Measurements from ENCODE around the gene INPP5F. TPM values are rescaled to one million over a fixed set of nuclear protein-coding genes. Genes with fewer than 3 reads are reported as not detected.

The INPP5F gene
- total and polyA plus RNA-seq, 4 donors: 5.6 to 22.9 (median 10.1) TPM

DNA sequence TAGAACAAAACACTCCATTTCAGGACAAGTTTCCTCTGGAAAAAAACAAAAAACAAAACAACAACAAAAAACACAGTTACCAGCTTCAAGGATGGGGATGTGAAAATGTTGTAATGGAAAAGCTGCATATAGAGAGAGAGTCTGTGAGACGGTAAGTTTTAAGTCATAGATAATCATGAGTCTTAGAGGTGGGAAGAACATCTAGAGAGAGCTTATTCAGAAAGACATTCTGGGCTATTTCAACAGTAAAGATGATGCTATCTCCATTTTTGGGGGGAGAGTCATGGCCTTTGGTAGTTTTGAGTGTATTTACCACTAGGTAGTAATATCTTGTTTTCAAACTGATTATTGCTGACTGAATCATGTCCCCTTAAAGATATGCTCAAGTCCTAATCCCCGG lies 23.3 kb upstream of the INPP5F start:
- Histone ChIP-seq H3K36me3 (ENCODE audit: control insufficient read depth in 4 of 4, insufficient read depth in 4 of 4, low read length in 4 of 4) (no peaks in the 10 kb centered on the region), H3K4me1 (ENCODE audit: control insufficient read depth in 5 of 5, insufficient read depth in 5 of 5, low read length in 5 of 5) (no peaks in the 10 kb centered on the region), H3K9me3 (ENCODE audit: control insufficient read depth in 4 of 4, insufficient read depth in 3 of 4, low read length in 3 of 4) (no peaks in the 10 kb centered on the region), H3K4me3 (no peak overlapping the region), H3K27ac (ENCODE audit: low read depth in 1 of 2, low read length in 1 of 2) (no peak overlapping the region), H3K27me3 (ENCODE audit: control insufficient read depth in 3 of 3, insufficient read depth in 3 of 3, low read length in 2 of 3) (no peaks in the 10 kb centered on the region), H3K9ac (ENCODE audit: insufficient read depth in 1 of 2, low read length in 2 of 2) (no peak overlapping the region)
- ATAC-seq (ENCODE audit: insufficient read depth, low FRiP score) (no peak), DNase-seq (no peak)
- TF ChIP-seq, protein P1, sequence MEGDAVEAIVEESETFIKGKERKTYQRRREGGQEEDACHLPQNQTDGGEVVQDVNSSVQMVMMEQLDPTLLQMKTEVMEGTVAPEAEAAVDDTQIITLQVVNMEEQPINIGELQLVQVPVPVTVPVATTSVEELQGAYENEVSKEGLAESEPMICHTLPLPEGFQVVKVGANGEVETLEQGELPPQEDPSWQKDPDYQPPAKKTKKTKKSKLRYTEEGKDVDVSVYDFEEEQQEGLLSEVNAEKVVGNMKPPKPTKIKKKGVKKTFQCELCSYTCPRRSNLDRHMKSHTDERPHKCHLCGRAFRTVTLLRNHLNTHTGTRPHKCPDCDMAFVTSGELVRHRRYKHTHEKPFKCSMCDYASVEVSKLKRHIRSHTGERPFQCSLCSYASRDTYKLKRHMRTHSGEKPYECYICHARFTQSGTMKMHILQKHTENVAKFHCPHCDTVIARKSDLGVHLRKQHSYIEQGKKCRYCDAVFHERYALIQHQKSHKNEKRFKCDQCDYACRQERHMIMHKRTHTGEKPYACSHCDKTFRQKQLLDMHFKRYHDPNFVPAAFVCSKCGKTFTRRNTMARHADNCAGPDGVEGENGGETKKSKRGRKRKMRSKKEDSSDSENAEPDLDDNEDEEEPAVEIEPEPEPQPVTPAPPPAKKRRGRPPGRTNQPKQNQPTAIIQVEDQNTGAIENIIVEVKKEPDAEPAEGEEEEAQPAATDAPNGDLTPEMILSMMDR (IDR thresholded peaks at IDR 0.05; ENCODE audit: control extremely low read depth, extremely low read depth): no peak
- 85 to 88% methylated on average over 2 of the region's 2 CpGs for WGBS, 2 donors

DNA sequence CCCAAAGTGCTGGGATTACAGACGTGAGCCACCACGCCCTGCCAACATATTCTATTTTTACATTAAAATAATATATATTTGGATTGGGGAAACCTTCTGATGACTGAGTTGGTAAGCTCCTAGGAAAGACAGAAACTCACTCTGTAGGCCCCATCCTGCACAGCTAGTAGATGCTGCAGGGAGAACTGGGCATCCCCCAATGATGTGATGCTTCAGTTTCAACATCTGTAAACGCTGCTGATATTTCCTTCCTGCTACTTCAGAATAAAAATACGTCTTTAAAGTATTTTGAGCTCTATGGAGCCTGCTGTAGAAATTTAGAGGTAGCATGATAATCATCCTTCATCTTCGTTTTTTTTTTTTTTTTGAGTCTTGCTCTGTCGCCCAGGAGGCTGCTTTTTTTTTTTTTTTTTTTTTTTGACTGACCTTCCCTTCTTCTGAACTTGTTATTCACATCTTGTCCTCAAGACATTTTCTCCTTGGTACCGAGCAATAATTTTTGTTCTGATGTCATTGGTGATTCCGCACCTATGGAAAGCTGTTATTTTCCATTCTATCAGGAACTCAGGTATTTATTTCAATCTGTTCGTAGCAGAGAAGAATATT lies 21.8 kb upstream of the INPP5F start:
- ATAC-seq (ENCODE audit: insufficient read depth, low FRiP score) (no peak), DNase-seq (no peak)
- TF ChIP-seq, protein P1 (IDR thresholded peaks at IDR 0.05; ENCODE audit: control extremely low read depth, extremely low read depth): no peak

DNA sequence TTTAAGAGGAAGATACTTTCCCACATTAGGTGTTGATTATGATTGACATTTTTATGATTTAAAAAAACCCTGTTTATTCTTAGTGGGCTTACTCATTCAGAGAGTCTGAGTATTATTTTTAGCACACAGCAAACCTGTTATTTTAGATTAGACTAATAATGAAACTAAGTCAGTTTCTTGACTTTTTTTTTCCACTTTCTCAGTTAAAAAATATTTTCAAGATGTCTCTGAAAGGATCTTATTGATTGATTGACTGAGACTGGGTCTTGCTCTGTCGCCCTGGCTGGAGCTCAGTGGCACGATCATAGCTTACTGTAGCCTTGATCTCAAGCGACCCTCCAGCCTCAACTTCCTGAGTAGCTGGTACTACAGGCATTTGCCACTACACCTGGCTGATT lies 20.4 kb upstream of the INPP5F start:
- 90 to 91% methylated on average over 3 of the region's 3 CpGs for WGBS, 2 donors
- ATAC-seq (ENCODE audit: insufficient read depth, low FRiP score): no peak
- TF ChIP-seq, protein P1 (IDR thresholded peaks at IDR 0.05; ENCODE audit: control extremely low read depth, extremely low read depth): no peak

More for the DNA sequence above, 21.8 kb upstream of the INPP5F start:
- no peak overlapping the region for H3K27ac ChIP-seq (ENCODE audit: low read depth in 1 of 2, low read length in 1 of 2)
- no peaks in the 10 kb centered on the region for H3K36me3 ChIP-seq (ENCODE audit: control insufficient read depth in 4 of 4, insufficient read depth in 4 of 4, low read length in 4 of 4)
- no peaks in the 10 kb centered on the region for H3K4me1 ChIP-seq (ENCODE audit: control insufficient read depth in 5 of 5, insufficient read depth in 5 of 5, low read length in 5 of 5)
- 78 to 80% methylated on average over 9 of the region's 9 CpGs for WGBS, 2 donors
- no peak overlapping the region for H3K9ac ChIP-seq (ENCODE audit: insufficient read depth in 1 of 2, low read length in 2 of 2)
- H3K4me3 ChIP-seq: no peak overlapping the region
- H3K27me3 ChIP-seq (ENCODE audit: control insufficient read depth in 3 of 3, insufficient read depth in 3 of 3, low read length in 2 of 3): no peaks in the 10 kb centered on the region
- H3K9me3 ChIP-seq (ENCODE audit: control insufficient read depth in 4 of 4, insufficient read depth in 3 of 4, low read length in 3 of 4): no peaks in the 10 kb centered on the region

More for the DNA sequence above, 20.4 kb upstream of the INPP5F start:
- Histone ChIP-seq H3K27me3 (ENCODE audit: control insufficient read depth in 3 of 3, insufficient read depth in 3 of 3, low read length in 2 of 3) (no peaks in the 10 kb centered on the region), H3K9ac (ENCODE audit: insufficient read depth in 1 of 2, low read length in 2 of 2) (no peak overlapping the region), H3K27ac (ENCODE audit: low read depth in 1 of 2, low read length in 1 of 2) (no peak overlapping the region), H3K36me3 (ENCODE audit: control insufficient read depth in 4 of 4, insufficient read depth in 4 of 4, low read length in 4 of 4) (no peaks in the 10 kb centered on the region), H3K4me1 (ENCODE audit: control insufficient read depth in 5 of 5, insufficient read depth in 5 of 5, low read length in 5 of 5) (no peaks in the 10 kb centered on the region), H3K4me3 (no peak overlapping the region), H3K9me3 (ENCODE audit: control insufficient read depth in 4 of 4, insufficient read depth in 3 of 4, low read length in 3 of 4) (no peaks in the 10 kb centered on the region)
- DNase-seq: no peak
